GM23338 (cell line): ENCODE results near the gene TPM1. TPM values are rescaled to one million over a fixed set of nuclear protein-coding genes. Genes with fewer than 3 reads are reported as not detected.

Experiments
- ATAC-seq: fragments of 200-7000 bp; cut with Tn5 transposase; 3 replicates; pipeline ENCODE4 v1.9.1; 2020
- DNase-seq: peaks from one replicate; pipeline ENCODE4 v3.0.0-alpha.2; 2015; ENCODE audit warnings: low spot score
- H2AFZ ChIP-seq: fragments of 200-600 bp; sonication (generic); 2 replicates; pipeline ENCODE4 v1.8.0; 2016; ENCODE audit warnings: antibody characterized with exemption, mild to moderate bottlenecking, moderate library complexity
- H3F3A ChIP-seq: fragments of 200-600 bp; sonication (generic); replicated peaks from 2 replicates; pipeline ENCODE4 v1.8.0; 2017; ENCODE audit warnings: antibody characterized with exemption, mixed run types, low read depth
- H3K27ac ChIP-seq: fragments of 200-600 bp; sonication (generic); 2 replicates; pipeline ENCODE4 v1.6.1; 2016; ENCODE audit warnings: low read depth
- H3K27me3 ChIP-seq: fragments of 200-600 bp; sonication (generic); 2 replicates; pipeline ENCODE4 v1.8.0; 2016; ENCODE audit warnings: mild to moderate bottlenecking, mixed run types, moderate library complexity; ENCODE audit not compliant: insufficient read depth
- H3K36me3 ChIP-seq: fragments of 200-600 bp; sonication (generic); 2 replicates; pipeline ENCODE4 v1.8.0; 2016; ENCODE audit warnings: mild to moderate bottlenecking; ENCODE audit not compliant: insufficient read depth
- H3K4me1 ChIP-seq: fragments of 200-600 bp; sonication (generic); 2 replicates; pipeline ENCODE4 v1.8.0; 2016; ENCODE audit warnings: mild to moderate bottlenecking, moderate library complexity; ENCODE audit not compliant: insufficient read depth
- H3K4me2 ChIP-seq: fragments of 200-600 bp; sonication (generic); 2 replicates; pipeline ENCODE4 v1.7.1; 2017; ENCODE audit warnings: mixed run types
- H3K4me3 ChIP-seq: fragments of 200-600 bp; sonication (generic); 2 replicates; pipeline ENCODE4 v1.6.1; 2016; ENCODE audit warnings: mixed run types
- H3K79me2 ChIP-seq: fragments of 200-600 bp; sonication (generic); replicated peaks from 2 replicates; pipeline ENCODE4 v1.8.0; 2017; ENCODE audit warnings: mild to moderate bottlenecking; ENCODE audit not compliant: insufficient read depth
- H3K9me2 ChIP-seq: fragments of 200-600 bp; sonication (generic); 2 replicates; pipeline ENCODE4 v1.8.0; 2017; ENCODE audit not compliant: insufficient read depth
- H4K20me1 ChIP-seq: fragments of 200-600 bp; sonication (generic); replicated peaks from 2 replicates; pipeline ENCODE4 v1.8.0; 2017; ENCODE audit warnings: mild to moderate bottlenecking; ENCODE audit not compliant: insufficient read depth
- H3K27ac Mint-ChIP-seq: 2 replicates; pipeline ENCODE4 v1.8.0; 2020; ENCODE audit warnings: inconsistent platforms, mild to moderate bottlenecking, moderate library complexity, mixed read lengths
- H3K27me3 Mint-ChIP-seq: 3 replicates; pipeline ENCODE4 v1.8.0; 2022; ENCODE audit warnings: low read depth, mild to moderate bottlenecking, moderate library complexity, mixed read lengths, inconsistent platforms; ENCODE audit not compliant: insufficient read depth, poor library complexity
- H3K36me3 Mint-ChIP-seq: 3 replicates; pipeline ENCODE4 v1.8.0; 2021; ENCODE audit warnings: low read depth, mild to moderate bottlenecking, inconsistent platforms, moderate library complexity, mixed read lengths
- H3K4me1 Mint-ChIP-seq: 3 replicates; pipeline ENCODE4 v1.8.0; 2020; ENCODE audit warnings: mild to moderate bottlenecking, inconsistent platforms, mixed read lengths
- H3K4me3 Mint-ChIP-seq: 3 replicates; pipeline ENCODE4 v1.8.0; 2021; ENCODE audit warnings: moderate library complexity, mild to moderate bottlenecking, inconsistent platforms, mixed read lengths
- H3K9me3 Mint-ChIP-seq: 3 replicates; pipeline ENCODE4 v1.8.0; 2020; ENCODE audit warnings: moderate library complexity, mild to moderate bottlenecking, inconsistent platforms, mixed read lengths
- CTCF ChIP-seq, 2 experiments: fragments of 200-600 bp in 1 of 2; sonication (generic) in 1 of 2; conservative IDR thresholded peaks; 2 replicates each; pipeline versions ENCODE4 v1.5.1 to v1.6.1; 2016 to 2017; ENCODE audit warnings: antibody characterized with exemption in 2 of 2, low read depth in 2 of 2, mild to moderate bottlenecking in 2 of 2, moderate library complexity in 1 of 2
- EZH2 ChIP-seq: fragments of 200-600 bp; sonication (generic); IDR thresholded peaks from one replicate; pipeline ENCODE4 v1.8.0; 2017; ENCODE audit warnings: antibody characterized with exemption, mild to moderate bottlenecking, low read depth; ENCODE audit not compliant: unreplicated experiment
- EZH2phosphoT487 ChIP-seq: fragments of 200-600 bp; sonication (generic); IDR thresholded peaks from one replicate; pipeline ENCODE4 v1.8.1; 2018; ENCODE audit warnings: antibody characterized with exemption; ENCODE audit not compliant: unreplicated experiment
- JUNB ChIP-seq: IDR thresholded peaks from one replicate; pipeline ENCODE4 v1.6.1; 2016; ENCODE audit warnings: antibody characterized with exemption; ENCODE audit not compliant: unreplicated experiment
- NANOG ChIP-seq: IDR thresholded peaks from 2 replicates; pipeline ENCODE4 v1.6.1; 2016; ENCODE audit warnings: antibody characterized with exemption, borderline replicate concordance
- POLR2AphosphoS5 ChIP-seq: IDR thresholded peaks from 2 replicates; pipeline ENCODE4 v1.6.1; 2016; ENCODE audit warnings: antibody characterized with exemption, low read depth
- STAT1 ChIP-seq: IDR thresholded peaks from one replicate; pipeline ENCODE4 v1.6.1; 2016; ENCODE audit warnings: antibody characterized with exemption; ENCODE audit not compliant: unreplicated experiment
- ZNF114 ChIP-seq: fragments of 250-450 bp; sonication (Bioruptor Pico); IDR thresholded peaks from 2 replicates; pipeline ENCODE4 v1.5.0; 2020; ENCODE audit warnings: mild to moderate bottlenecking, moderate library complexity
- ZNF331 ChIP-seq: fragments of 250-450 bp; sonication (Bioruptor Pico); IDR thresholded peaks from 2 replicates; pipeline ENCODE4 v1.5.0; 2020; ENCODE audit warnings: low read depth, mild to moderate bottlenecking, moderate library complexity
- ZNF462 ChIP-seq: fragments of 250-450 bp; sonication (Bioruptor Pico); IDR thresholded peaks from 2 replicates; pipeline ENCODE4 v1.5.0; 2020; ENCODE audit warnings: mild to moderate bottlenecking, moderate library complexity
- polyA plus RNA-seq: library from polyadenylated mRNA; unstranded; fragments of >200 nt; fragmentation: Nextera tagmentation; extraction: Ambion mirVana; gene quantifications from 2 replicates; pipeline ENCODE4 v1.2.1, GENCODE V29; 2016
- total RNA-seq: library from RNA; depleted of rRNA; stranded (reverse); fragments of >200 nt; shearing (Covaris generic); gene quantifications from 2 replicates; pipeline ENCODE4 v1.2.3, GENCODE V29; 2014
- TF ChIP-seq, protein P1 (sequence below): IDR thresholded peaks from one replicate; pipeline ENCODE4 v1.6.1; 2018; ENCODE audit warnings: antibody characterized with exemption; ENCODE audit not compliant: unreplicated experiment

Gene TPM1
- total and polyA plus RNA-seq, 2 experiments from 2014 or later = 449 to 913 TPM

DNA sequence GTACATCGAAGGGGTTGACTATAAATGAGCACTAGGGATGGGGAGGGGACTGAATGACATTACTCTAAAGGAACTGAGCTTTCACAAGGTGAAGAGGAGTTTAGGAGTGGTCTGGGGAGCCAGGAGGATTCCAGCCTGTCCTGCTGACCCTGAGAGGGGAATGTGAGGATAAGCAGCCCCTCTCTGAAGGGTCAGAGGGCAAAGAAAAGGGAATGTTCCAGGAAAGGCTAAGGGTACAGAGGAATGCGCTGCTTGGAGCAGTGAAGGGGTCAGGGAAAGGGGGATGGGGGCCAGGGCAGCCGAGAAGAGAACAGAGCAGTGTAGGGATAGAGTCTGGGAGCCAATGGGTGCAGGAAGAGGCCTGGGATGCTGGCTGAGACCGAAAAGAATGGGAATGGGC is 28.0 kb upstream of the TPM1 start (continued):
- TF ChIP-seq NANOG (no peak), JUNB (no peak), POLR2AphosphoS5 (no peak), ZNF331 (CRISPR knock-in tag) (no peak), CTCF (conservative IDR thresholded peaks at IDR 0.05; ENCODE audit: low read depth in 2 of 2) (no peak), ZNF114 (CRISPR knock-in tag) (no peak), EZH2phosphoT487 (no peak), STAT1 (no peak), EZH2 (no peak)
- TF ChIP-seq, protein P1, sequence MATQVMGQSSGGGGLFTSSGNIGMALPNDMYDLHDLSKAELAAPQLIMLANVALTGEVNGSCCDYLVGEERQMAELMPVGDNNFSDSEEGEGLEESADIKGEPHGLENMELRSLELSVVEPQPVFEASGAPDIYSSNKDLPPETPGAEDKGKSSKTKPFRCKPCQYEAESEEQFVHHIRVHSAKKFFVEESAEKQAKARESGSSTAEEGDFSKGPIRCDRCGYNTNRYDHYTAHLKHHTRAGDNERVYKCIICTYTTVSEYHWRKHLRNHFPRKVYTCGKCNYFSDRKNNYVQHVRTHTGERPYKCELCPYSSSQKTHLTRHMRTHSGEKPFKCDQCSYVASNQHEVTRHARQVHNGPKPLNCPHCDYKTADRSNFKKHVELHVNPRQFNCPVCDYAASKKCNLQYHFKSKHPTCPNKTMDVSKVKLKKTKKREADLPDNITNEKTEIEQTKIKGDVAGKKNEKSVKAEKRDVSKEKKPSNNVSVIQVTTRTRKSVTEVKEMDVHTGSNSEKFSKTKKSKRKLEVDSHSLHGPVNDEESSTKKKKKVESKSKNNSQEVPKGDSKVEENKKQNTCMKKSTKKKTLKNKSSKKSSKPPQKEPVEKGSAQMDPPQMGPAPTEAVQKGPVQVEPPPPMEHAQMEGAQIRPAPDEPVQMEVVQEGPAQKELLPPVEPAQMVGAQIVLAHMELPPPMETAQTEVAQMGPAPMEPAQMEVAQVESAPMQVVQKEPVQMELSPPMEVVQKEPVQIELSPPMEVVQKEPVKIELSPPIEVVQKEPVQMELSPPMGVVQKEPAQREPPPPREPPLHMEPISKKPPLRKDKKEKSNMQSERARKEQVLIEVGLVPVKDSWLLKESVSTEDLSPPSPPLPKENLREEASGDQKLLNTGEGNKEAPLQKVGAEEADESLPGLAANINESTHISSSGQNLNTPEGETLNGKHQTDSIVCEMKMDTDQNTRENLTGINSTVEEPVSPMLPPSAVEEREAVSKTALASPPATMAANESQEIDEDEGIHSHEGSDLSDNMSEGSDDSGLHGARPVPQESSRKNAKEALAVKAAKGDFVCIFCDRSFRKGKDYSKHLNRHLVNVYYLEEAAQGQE = no peak

DNA sequence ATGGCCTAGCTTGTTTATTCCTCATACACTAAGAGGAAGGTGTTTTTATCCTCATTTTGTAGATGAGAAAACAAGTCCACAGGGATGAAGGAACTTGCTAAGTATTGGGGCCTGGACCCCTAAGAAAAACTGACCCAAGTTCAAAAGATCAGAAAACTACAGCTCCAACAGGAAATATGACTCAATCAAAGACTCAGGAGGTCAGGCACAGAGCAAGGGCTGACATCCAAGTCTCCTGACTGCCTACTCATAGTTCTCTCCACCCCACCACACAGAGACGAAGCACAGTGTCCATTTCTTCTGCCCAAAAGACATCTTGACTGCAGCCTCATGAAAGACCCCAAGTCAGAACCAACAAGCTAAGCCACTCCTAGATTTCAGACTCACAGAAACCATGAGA is 26.9 kb upstream of the TPM1 start:
- Mint-ChIP-seq H3K27ac (no peak overlapping the region), H3K27me3 (peaks cover 13% of the 10 kb centered on the region), H3K4me3 (no peak overlapping the region), H3K4me1 (peaks cover 15% of the 10 kb centered on the region), H3K9me3 (peaks cover 16% of the 10 kb centered on the region), H3K36me3 (peaks cover 3% of the 10 kb centered on the region; the same call in 2 of the 3 replicates)
- H2AFZ ChIP-seq = no peak overlapping the region
- no peaks in the 10 kb centered on the region for H4K20me1 ChIP-seq
- H3K79me2 ChIP-seq = no peaks in the 10 kb centered on the region
- peaks cover 16% of the 10 kb centered on the region for H3K4me1 ChIP-seq
- H3K27ac ChIP-seq = no peak overlapping the region
- H3K4me2 ChIP-seq = no peak overlapping the region
- H3K9me2 ChIP-seq = peaks cover 14% of the 10 kb centered on the region; the same call in 1 of the 2 replicates
- H3K36me3 ChIP-seq = no peaks in the 10 kb centered on the region
- no peak overlapping the region for H3K4me3 ChIP-seq
- H3F3A ChIP-seq = no peaks in the 10 kb centered on the region
- no peaks in the 10 kb centered on the region for H3K27me3 ChIP-seq
- no peak for DNase-seq
- ATAC-seq = no peak
- TF ChIP-seq, protein P1 = no peak
- TF ChIP-seq ZNF462 (CRISPR knock-in tag) = no peak
